ENCODE results near the gene RAP1GDS1. TPM values are rescaled to one million over a fixed set of nuclear protein-coding genes. Genes with fewer than 3 reads are reported as not detected.
"Not testable (repeated sequence)": the region's sequence is repeated elsewhere in the genome, so short reads cannot be mapped to it uniquely, and the experiment has no call there.

Gene RAP1GDS1
- total RNA-seq, 1 experiment from 2014 or later: 40.8 TPM

DNA sequence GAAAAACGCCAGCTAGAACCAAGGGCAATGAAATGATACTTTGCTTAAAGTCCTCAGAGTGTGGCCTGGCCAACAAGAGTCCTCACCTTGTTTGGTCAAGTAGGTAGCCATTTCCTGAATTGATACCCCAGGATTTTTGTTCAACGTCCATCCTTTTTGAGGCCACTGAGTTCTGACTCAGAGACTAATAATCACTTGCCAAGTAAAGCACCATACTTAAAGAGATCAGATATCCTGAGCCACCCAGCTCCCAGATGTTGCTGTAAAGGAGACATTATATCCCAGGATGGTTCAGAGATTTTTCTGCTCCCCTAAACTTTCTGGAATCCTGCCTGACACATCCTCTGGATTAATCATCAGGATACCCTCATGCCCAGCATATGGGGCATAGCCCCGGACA lies 190.9 kb downstream of the RAP1GDS1 start:
- Histone ChIP-seq H4K20me1 (ENCODE audit: insufficient read depth) (no peaks in the 10 kb centered on the region), H3K4me1 (ENCODE audit: control insufficient read depth in 1 of 2, insufficient read depth in 2 of 2, low read length in 2 of 2) (no peaks in the 10 kb centered on the region), H3K4me3 (replicated peaks in 1 of 2; ENCODE audit: low read depth in 1 of 2, low read length in 2 of 2) (no peak overlapping the region), H3K27ac (ENCODE audit: low read depth, low read length) (no peak overlapping the region), H2AFZ (ENCODE audit: low read depth, low read length, poor library complexity, severe bottlenecking) (no peak overlapping the region), H3K36me3 (ENCODE audit: control insufficient read depth in 1 of 2, insufficient read depth in 2 of 2, low read length in 2 of 2) (no peaks in the 10 kb centered on the region), H3K9me2 (ENCODE audit: insufficient read depth) (no peaks in the 10 kb centered on the region), H3K9ac (ENCODE audit: low read length) (no peak overlapping the region), H3K9me3 (ENCODE audit: control insufficient read depth in 1 of 2, insufficient read depth in 1 of 2, low read depth in 1 of 2, low read length in 2 of 2) (no peaks in the 10 kb centered on the region), H3K4me2 (ENCODE audit: low read length) (no peak overlapping the region), H3K27me3 (ENCODE audit: insufficient read depth, low read length) (no peaks in the 10 kb centered on the region), H3K79me2 (ENCODE audit: insufficient read depth, low read length) (no peaks in the 10 kb centered on the region)
- TF ChIP-seq RAD21 (IDR thresholded peaks at IDR 0.05; ENCODE audit: low read depth) (no peak), TCF7L2 (IDR thresholded peaks at IDR 0.05; ENCODE audit: borderline replicate concordance, extremely low read depth, insufficient read depth, insufficient read length) (no peak), POLR2AphosphoS5 (IDR thresholded peaks at IDR 0.05; ENCODE audit: low read depth, low read length) (no peak), ZFX (IDR thresholded peaks at IDR 0.05) (no peak), YY1 (IDR thresholded peaks at IDR 0.05; ENCODE audit: extremely low read depth, insufficient replicate concordance, low read depth, low read length) (no peak), FOSL1 (IDR thresholded peaks at IDR 0.05; ENCODE audit: low read depth) (no peak), CBX3 (IDR thresholded peaks at IDR 0.05; ENCODE audit: low read depth) (no peak)
- TF ChIP-seq, protein P1, sequence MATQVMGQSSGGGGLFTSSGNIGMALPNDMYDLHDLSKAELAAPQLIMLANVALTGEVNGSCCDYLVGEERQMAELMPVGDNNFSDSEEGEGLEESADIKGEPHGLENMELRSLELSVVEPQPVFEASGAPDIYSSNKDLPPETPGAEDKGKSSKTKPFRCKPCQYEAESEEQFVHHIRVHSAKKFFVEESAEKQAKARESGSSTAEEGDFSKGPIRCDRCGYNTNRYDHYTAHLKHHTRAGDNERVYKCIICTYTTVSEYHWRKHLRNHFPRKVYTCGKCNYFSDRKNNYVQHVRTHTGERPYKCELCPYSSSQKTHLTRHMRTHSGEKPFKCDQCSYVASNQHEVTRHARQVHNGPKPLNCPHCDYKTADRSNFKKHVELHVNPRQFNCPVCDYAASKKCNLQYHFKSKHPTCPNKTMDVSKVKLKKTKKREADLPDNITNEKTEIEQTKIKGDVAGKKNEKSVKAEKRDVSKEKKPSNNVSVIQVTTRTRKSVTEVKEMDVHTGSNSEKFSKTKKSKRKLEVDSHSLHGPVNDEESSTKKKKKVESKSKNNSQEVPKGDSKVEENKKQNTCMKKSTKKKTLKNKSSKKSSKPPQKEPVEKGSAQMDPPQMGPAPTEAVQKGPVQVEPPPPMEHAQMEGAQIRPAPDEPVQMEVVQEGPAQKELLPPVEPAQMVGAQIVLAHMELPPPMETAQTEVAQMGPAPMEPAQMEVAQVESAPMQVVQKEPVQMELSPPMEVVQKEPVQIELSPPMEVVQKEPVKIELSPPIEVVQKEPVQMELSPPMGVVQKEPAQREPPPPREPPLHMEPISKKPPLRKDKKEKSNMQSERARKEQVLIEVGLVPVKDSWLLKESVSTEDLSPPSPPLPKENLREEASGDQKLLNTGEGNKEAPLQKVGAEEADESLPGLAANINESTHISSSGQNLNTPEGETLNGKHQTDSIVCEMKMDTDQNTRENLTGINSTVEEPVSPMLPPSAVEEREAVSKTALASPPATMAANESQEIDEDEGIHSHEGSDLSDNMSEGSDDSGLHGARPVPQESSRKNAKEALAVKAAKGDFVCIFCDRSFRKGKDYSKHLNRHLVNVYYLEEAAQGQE (IDR thresholded peaks at IDR 0.05; ENCODE audit: low read depth): no peak
- TF ChIP-seq, protein P2, sequence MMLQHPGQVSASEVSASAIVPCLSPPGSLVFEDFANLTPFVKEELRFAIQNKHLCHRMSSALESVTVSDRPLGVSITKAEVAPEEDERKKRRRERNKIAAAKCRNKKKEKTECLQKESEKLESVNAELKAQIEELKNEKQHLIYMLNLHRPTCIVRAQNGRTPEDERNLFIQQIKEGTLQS (IDR thresholded peaks at IDR 0.05): no peak
- ChIA-PET RAD21 (ENCODE audit: low non-redundant PET in 1 of 2, low total read pairs in 2 of 2, uncharacterized antibody in 2 of 2, unreplicated experiment in 2 of 2) (no interaction called here), POLR2A (no interaction called here), CTCF (no interaction called here)
- no peak for ATAC-seq
- DNase-seq (ENCODE audit: low read depth, low spot score): no peak
- intact Hi-C loops (cut with micrococcal nuclease): no loop called here
- BruUV-seq (replicated peaks): no TSS peak

DNA sequence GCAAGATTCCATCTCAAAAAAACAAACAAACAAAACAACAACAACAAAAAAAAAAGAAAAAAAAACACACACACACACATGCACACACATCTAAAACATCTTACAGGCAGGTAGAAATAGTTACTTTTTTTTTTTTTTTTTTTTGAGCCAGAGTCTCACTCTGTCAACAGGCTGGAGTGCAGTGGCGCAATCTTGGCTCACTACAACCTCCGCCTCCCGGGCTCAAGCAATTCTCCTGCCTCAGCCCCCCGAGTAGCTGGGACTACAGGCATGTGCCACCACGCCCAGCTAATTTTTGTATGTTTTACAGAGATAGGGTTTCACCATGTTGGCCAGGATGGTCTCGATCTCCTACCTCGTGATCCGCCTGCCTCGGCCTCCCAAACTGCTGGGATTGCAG lies 196.2 kb downstream of the RAP1GDS1 start:
- H3K4me1 ChIP-seq (ENCODE audit: control insufficient read depth in 1 of 2, insufficient read depth in 2 of 2, low read length in 2 of 2); intact Hi-C loops (cut with micrococcal nuclease); CTCF ChIA-PET; H3K9ac ChIP-seq (ENCODE audit: low read length); DNase-seq (ENCODE audit: low read depth, low spot score); H3K27ac ChIP-seq (ENCODE audit: low read depth, low read length); POLR2A ChIA-PET; H4K20me1 ChIP-seq (ENCODE audit: insufficient read depth); H3K9me2 ChIP-seq (ENCODE audit: insufficient read depth); RAD21 ChIA-PET (ENCODE audit: low non-redundant PET in 1 of 2, low total read pairs in 2 of 2, uncharacterized antibody in 2 of 2, unreplicated experiment in 2 of 2); BruUV-seq (replicated peaks); H3K36me3 ChIP-seq (ENCODE audit: control insufficient read depth in 1 of 2, insufficient read depth in 2 of 2, low read length in 2 of 2); H3K4me2 ChIP-seq (ENCODE audit: low read length); H3K79me2 ChIP-seq (ENCODE audit: insufficient read depth, low read length); H3K4me3 ChIP-seq (replicated peaks in 1 of 2; ENCODE audit: low read depth in 1 of 2, low read length in 2 of 2); ATAC-seq; H3K27me3 ChIP-seq (ENCODE audit: insufficient read depth, low read length); H3K9me3 ChIP-seq (ENCODE audit: control insufficient read depth in 1 of 2, insufficient read depth in 1 of 2, low read depth in 1 of 2, low read length in 2 of 2); H2AFZ ChIP-seq (ENCODE audit: low read depth, low read length, poor library complexity, severe bottlenecking): not testable (repeated sequence)

DNA sequence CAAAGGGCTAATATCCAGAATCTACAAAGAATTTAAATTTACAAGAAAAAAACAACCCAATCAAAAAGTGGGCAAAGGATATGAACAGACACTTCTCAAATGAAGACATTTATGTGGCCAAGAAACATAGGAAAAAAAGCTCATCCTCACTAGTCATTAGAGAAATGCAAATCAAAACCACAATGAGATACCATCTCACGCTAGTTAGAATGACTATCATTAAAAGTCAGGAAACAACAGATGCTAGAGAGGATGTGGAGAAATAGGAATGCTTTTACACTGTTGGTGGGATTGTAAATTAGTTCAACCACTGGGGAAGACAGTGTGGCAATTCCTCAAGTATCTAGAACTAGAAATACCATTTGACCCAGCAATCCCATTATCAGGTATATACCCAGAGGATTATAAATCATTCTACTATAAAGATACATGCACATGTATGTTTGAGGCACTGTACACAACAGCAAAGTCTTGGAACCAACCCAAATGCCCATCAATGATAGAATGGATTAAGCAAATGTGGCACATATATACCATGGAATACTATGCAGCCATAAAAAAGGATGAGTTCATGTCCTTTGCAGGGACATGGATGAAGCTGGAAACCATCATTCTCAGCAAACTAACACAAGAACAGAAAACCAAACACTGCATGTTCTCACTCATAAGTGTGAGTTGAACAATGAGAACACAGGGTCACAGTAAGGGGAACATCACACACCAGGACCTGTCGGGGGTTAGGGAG lies 200.1 kb downstream of the RAP1GDS1 start:
- H3K4me1 ChIP-seq (ENCODE audit: control insufficient read depth in 1 of 2, insufficient read depth in 2 of 2, low read length in 2 of 2); H4K20me1 ChIP-seq (ENCODE audit: insufficient read depth); POLR2A ChIA-PET; H3K9ac ChIP-seq (ENCODE audit: low read length); H3K27ac ChIP-seq (ENCODE audit: low read depth, low read length); H2AFZ ChIP-seq (ENCODE audit: low read depth, low read length, poor library complexity, severe bottlenecking); H3K4me2 ChIP-seq (ENCODE audit: low read length); H3K27me3 ChIP-seq (ENCODE audit: insufficient read depth, low read length); H3K79me2 ChIP-seq (ENCODE audit: insufficient read depth, low read length); H3K9me3 ChIP-seq (ENCODE audit: control insufficient read depth in 1 of 2, insufficient read depth in 1 of 2, low read depth in 1 of 2, low read length in 2 of 2); H3K36me3 ChIP-seq (ENCODE audit: control insufficient read depth in 1 of 2, insufficient read depth in 2 of 2, low read length in 2 of 2); ATAC-seq; RAD21 ChIA-PET (ENCODE audit: low non-redundant PET in 1 of 2, low total read pairs in 2 of 2, uncharacterized antibody in 2 of 2, unreplicated experiment in 2 of 2); DNase-seq (ENCODE audit: low read depth, low spot score); H3K4me3 ChIP-seq (replicated peaks in 1 of 2; ENCODE audit: low read depth in 1 of 2, low read length in 2 of 2); CTCF ChIA-PET; H3K9me2 ChIP-seq (ENCODE audit: insufficient read depth); BruUV-seq (replicated peaks): not testable (repeated sequence)
- intact Hi-C loops (cut with micrococcal nuclease): loop anchor here (10.0 kb wide), 3 partner anchors 164 to 464 kb away; partner anchors contain the start of gene EIF4E
